GM23338 (cell line): ENCODE measurements around the gene GIMAP7. TPM values are rescaled to one million over a fixed set of nuclear protein-coding genes. Genes with fewer than 3 reads are reported as not detected.

Source experiments
- ATAC-seq: fragments of 200-7000 bp; cut with Tn5 transposase; 3 replicates; pipeline ENCODE4 v1.9.1; 2020
- DNase-seq: peaks from one replicate; pipeline ENCODE4 v3.0.0-alpha.2; 2015; ENCODE audit warnings: low spot score
- H2AFZ ChIP-seq: fragments of 200-600 bp; sonication (generic); 2 replicates; pipeline ENCODE4 v1.8.0; 2016; ENCODE audit warnings: antibody characterized with exemption, mild to moderate bottlenecking, moderate library complexity
- H3F3A ChIP-seq: fragments of 200-600 bp; sonication (generic); replicated peaks from 2 replicates; pipeline ENCODE4 v1.8.0; 2017; ENCODE audit warnings: antibody characterized with exemption, mixed run types, low read depth
- H3K27ac ChIP-seq: fragments of 200-600 bp; sonication (generic); 2 replicates; pipeline ENCODE4 v1.6.1; 2016; ENCODE audit warnings: low read depth
- H3K27me3 ChIP-seq: fragments of 200-600 bp; sonication (generic); 2 replicates; pipeline ENCODE4 v1.8.0; 2016; ENCODE audit warnings: mild to moderate bottlenecking, mixed run types, moderate library complexity; ENCODE audit not compliant: insufficient read depth
- H3K36me3 ChIP-seq: fragments of 200-600 bp; sonication (generic); 2 replicates; pipeline ENCODE4 v1.8.0; 2016; ENCODE audit warnings: mild to moderate bottlenecking; ENCODE audit not compliant: insufficient read depth
- H3K4me1 ChIP-seq: fragments of 200-600 bp; sonication (generic); 2 replicates; pipeline ENCODE4 v1.8.0; 2016; ENCODE audit warnings: mild to moderate bottlenecking, moderate library complexity; ENCODE audit not compliant: insufficient read depth
- H3K4me2 ChIP-seq: fragments of 200-600 bp; sonication (generic); 2 replicates; pipeline ENCODE4 v1.7.1; 2017; ENCODE audit warnings: mixed run types
- H3K4me3 ChIP-seq: fragments of 200-600 bp; sonication (generic); 2 replicates; pipeline ENCODE4 v1.6.1; 2016; ENCODE audit warnings: mixed run types
- H3K79me2 ChIP-seq: fragments of 200-600 bp; sonication (generic); replicated peaks from 2 replicates; pipeline ENCODE4 v1.8.0; 2017; ENCODE audit warnings: mild to moderate bottlenecking; ENCODE audit not compliant: insufficient read depth
- H3K9me2 ChIP-seq: fragments of 200-600 bp; sonication (generic); 2 replicates; pipeline ENCODE4 v1.8.0; 2017; ENCODE audit not compliant: insufficient read depth
- H4K20me1 ChIP-seq: fragments of 200-600 bp; sonication (generic); replicated peaks from 2 replicates; pipeline ENCODE4 v1.8.0; 2017; ENCODE audit warnings: mild to moderate bottlenecking; ENCODE audit not compliant: insufficient read depth
- H3K27ac Mint-ChIP-seq: 2 replicates; pipeline ENCODE4 v1.8.0; 2020; ENCODE audit warnings: inconsistent platforms, mild to moderate bottlenecking, moderate library complexity, mixed read lengths
- H3K27me3 Mint-ChIP-seq: 3 replicates; pipeline ENCODE4 v1.8.0; 2022; ENCODE audit warnings: low read depth, mild to moderate bottlenecking, moderate library complexity, mixed read lengths, inconsistent platforms; ENCODE audit not compliant: insufficient read depth, poor library complexity
- H3K36me3 Mint-ChIP-seq: 3 replicates; pipeline ENCODE4 v1.8.0; 2021; ENCODE audit warnings: low read depth, mild to moderate bottlenecking, inconsistent platforms, moderate library complexity, mixed read lengths
- H3K4me1 Mint-ChIP-seq: 3 replicates; pipeline ENCODE4 v1.8.0; 2020; ENCODE audit warnings: mild to moderate bottlenecking, inconsistent platforms, mixed read lengths
- H3K4me3 Mint-ChIP-seq: 3 replicates; pipeline ENCODE4 v1.8.0; 2021; ENCODE audit warnings: moderate library complexity, mild to moderate bottlenecking, inconsistent platforms, mixed read lengths
- H3K9me3 Mint-ChIP-seq: 3 replicates; pipeline ENCODE4 v1.8.0; 2020; ENCODE audit warnings: moderate library complexity, mild to moderate bottlenecking, inconsistent platforms, mixed read lengths
- CREB1 ChIP-seq: fragments of 250-450 bp; sonication (Bioruptor Pico); IDR thresholded peaks from 2 replicates; pipeline ENCODE4 v1.5.0; 2020; ENCODE audit warnings: low read depth, mild to moderate bottlenecking, moderate library complexity
- EZH2 ChIP-seq: fragments of 200-600 bp; sonication (generic); IDR thresholded peaks from one replicate; pipeline ENCODE4 v1.8.0; 2017; ENCODE audit warnings: antibody characterized with exemption, mild to moderate bottlenecking, low read depth; ENCODE audit not compliant: unreplicated experiment
- EZH2phosphoT487 ChIP-seq: fragments of 200-600 bp; sonication (generic); IDR thresholded peaks from one replicate; pipeline ENCODE4 v1.8.1; 2018; ENCODE audit warnings: antibody characterized with exemption; ENCODE audit not compliant: unreplicated experiment
- JUNB ChIP-seq: IDR thresholded peaks from one replicate; pipeline ENCODE4 v1.6.1; 2016; ENCODE audit warnings: antibody characterized with exemption; ENCODE audit not compliant: unreplicated experiment
- POLR2AphosphoS5 ChIP-seq: IDR thresholded peaks from 2 replicates; pipeline ENCODE4 v1.6.1; 2016; ENCODE audit warnings: antibody characterized with exemption, low read depth
- STAT1 ChIP-seq: IDR thresholded peaks from one replicate; pipeline ENCODE4 v1.6.1; 2016; ENCODE audit warnings: antibody characterized with exemption; ENCODE audit not compliant: unreplicated experiment
- polyA plus RNA-seq: library from polyadenylated mRNA; unstranded; fragments of >200 nt; fragmentation: Nextera tagmentation; extraction: Ambion mirVana; gene quantifications from 2 replicates; pipeline ENCODE4 v1.2.1, GENCODE V29; 2016
- total RNA-seq: library from RNA; depleted of rRNA; stranded (reverse); fragments of >200 nt; shearing (Covaris generic); gene quantifications from 2 replicates; pipeline ENCODE4 v1.2.3, GENCODE V29; 2014
- TF ChIP-seq, protein P1 (sequence below): IDR thresholded peaks from one replicate; pipeline ENCODE4 v1.6.1; 2018; ENCODE audit warnings: antibody characterized with exemption; ENCODE audit not compliant: unreplicated experiment
- TF ChIP-seq, protein P2 (sequence below): IDR thresholded peaks from 2 replicates; pipeline ENCODE4 v1.6.1; 2016; ENCODE audit warnings: antibody characterized with exemption
- TF ChIP-seq, protein P3 (sequence below), 2 experiments: fragments of 200-600 bp in 1 of 2; sonication (generic) in 1 of 2; conservative IDR thresholded peaks; 2 replicates each; pipeline versions ENCODE4 v1.5.1 to v1.6.1; 2016 to 2017; ENCODE audit warnings: antibody characterized with exemption in 2 of 2, low read depth in 2 of 2, mild to moderate bottlenecking in 2 of 2, moderate library complexity in 1 of 2
- TF ChIP-seq, protein P4 (sequence below): fragments of 250-450 bp; sonication (Bioruptor Pico); IDR thresholded peaks from 2 replicates; pipeline ENCODE4 v1.5.0; 2020; ENCODE audit warnings: mild to moderate bottlenecking, moderate library complexity

The GIMAP7 gene
- total and polyA plus RNA-seq, 2 experiments from 2014 or later = not detected

DNA sequence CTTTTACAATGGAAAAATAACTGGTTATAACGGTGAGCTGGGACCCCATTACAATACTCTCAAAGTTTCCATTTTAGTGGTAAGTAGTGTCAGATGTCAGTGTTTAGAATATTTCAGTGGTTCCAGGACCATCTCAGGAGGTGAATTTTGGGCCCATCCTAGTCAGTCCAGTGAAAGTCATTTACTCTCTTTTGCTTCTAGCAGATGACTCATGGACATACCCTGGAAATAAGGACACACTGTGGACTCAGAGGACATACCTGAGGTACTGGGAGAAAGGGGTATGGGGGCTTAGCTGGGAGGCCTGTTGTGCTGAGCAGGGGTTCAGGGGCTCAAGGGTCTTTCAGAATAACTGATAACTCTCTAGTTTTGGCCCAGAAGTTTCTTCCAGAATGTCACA lies 51.9 kb downstream of the GIMAP7 start:
- Histone ChIP-seq H3K27me3 (no peaks in the 10 kb centered on the region), H2AFZ (no peak overlapping the region; the same call in 1 of the 2 replicates), H3K4me3 (no peak overlapping the region), H3K4me2 (peak overlapping the region; percentile 56), H3K36me3 (no peaks in the 10 kb centered on the region), H3K9me2 (no peaks in the 10 kb centered on the region; the same call in 1 of the 2 replicates), H3F3A (no peaks in the 10 kb centered on the region), H3K79me2 (no peaks in the 10 kb centered on the region), H4K20me1 (no peaks in the 10 kb centered on the region), H3K27ac (no peak overlapping the region), H3K4me1 (peaks cover 43% of the 10 kb centered on the region)
- no peak overlapping the region for H3K4me3 Mint-ChIP-seq
- no peaks in the 10 kb centered on the region for H3K36me3 Mint-ChIP-seq
- H3K27ac Mint-ChIP-seq = no peak overlapping the region; the same call in 1 of the 2 replicates
- H3K9me3 Mint-ChIP-seq = peaks cover 3% of the 10 kb centered on the region; the same call in 1 of the 3 replicates
- H3K4me1 Mint-ChIP-seq = peaks cover 40% of the 10 kb centered on the region
- peaks cover 2% of the 10 kb centered on the region for H3K27me3 Mint-ChIP-seq
- no peak for DNase-seq
- no peak for TF ChIP-seq CREB1 (CRISPR knock-in tag)
- TF ChIP-seq, protein P1, sequence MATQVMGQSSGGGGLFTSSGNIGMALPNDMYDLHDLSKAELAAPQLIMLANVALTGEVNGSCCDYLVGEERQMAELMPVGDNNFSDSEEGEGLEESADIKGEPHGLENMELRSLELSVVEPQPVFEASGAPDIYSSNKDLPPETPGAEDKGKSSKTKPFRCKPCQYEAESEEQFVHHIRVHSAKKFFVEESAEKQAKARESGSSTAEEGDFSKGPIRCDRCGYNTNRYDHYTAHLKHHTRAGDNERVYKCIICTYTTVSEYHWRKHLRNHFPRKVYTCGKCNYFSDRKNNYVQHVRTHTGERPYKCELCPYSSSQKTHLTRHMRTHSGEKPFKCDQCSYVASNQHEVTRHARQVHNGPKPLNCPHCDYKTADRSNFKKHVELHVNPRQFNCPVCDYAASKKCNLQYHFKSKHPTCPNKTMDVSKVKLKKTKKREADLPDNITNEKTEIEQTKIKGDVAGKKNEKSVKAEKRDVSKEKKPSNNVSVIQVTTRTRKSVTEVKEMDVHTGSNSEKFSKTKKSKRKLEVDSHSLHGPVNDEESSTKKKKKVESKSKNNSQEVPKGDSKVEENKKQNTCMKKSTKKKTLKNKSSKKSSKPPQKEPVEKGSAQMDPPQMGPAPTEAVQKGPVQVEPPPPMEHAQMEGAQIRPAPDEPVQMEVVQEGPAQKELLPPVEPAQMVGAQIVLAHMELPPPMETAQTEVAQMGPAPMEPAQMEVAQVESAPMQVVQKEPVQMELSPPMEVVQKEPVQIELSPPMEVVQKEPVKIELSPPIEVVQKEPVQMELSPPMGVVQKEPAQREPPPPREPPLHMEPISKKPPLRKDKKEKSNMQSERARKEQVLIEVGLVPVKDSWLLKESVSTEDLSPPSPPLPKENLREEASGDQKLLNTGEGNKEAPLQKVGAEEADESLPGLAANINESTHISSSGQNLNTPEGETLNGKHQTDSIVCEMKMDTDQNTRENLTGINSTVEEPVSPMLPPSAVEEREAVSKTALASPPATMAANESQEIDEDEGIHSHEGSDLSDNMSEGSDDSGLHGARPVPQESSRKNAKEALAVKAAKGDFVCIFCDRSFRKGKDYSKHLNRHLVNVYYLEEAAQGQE = no peak
- TF ChIP-seq EZH2phosphoT487 = no peak
- no peak for TF ChIP-seq JUNB
- TF ChIP-seq, protein P2, sequence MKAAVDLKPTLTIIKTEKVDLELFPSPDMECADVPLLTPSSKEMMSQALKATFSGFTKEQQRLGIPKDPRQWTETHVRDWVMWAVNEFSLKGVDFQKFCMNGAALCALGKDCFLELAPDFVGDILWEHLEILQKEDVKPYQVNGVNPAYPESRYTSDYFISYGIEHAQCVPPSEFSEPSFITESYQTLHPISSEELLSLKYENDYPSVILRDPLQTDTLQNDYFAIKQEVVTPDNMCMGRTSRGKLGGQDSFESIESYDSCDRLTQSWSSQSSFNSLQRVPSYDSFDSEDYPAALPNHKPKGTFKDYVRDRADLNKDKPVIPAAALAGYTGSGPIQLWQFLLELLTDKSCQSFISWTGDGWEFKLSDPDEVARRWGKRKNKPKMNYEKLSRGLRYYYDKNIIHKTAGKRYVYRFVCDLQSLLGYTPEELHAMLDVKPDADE = no peak
- TF ChIP-seq, protein P3, sequence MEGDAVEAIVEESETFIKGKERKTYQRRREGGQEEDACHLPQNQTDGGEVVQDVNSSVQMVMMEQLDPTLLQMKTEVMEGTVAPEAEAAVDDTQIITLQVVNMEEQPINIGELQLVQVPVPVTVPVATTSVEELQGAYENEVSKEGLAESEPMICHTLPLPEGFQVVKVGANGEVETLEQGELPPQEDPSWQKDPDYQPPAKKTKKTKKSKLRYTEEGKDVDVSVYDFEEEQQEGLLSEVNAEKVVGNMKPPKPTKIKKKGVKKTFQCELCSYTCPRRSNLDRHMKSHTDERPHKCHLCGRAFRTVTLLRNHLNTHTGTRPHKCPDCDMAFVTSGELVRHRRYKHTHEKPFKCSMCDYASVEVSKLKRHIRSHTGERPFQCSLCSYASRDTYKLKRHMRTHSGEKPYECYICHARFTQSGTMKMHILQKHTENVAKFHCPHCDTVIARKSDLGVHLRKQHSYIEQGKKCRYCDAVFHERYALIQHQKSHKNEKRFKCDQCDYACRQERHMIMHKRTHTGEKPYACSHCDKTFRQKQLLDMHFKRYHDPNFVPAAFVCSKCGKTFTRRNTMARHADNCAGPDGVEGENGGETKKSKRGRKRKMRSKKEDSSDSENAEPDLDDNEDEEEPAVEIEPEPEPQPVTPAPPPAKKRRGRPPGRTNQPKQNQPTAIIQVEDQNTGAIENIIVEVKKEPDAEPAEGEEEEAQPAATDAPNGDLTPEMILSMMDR (conservative IDR thresholded peaks at IDR 0.05; ENCODE audit: low read depth in 2 of 2) = no peak
- TF ChIP-seq, protein P4, sequence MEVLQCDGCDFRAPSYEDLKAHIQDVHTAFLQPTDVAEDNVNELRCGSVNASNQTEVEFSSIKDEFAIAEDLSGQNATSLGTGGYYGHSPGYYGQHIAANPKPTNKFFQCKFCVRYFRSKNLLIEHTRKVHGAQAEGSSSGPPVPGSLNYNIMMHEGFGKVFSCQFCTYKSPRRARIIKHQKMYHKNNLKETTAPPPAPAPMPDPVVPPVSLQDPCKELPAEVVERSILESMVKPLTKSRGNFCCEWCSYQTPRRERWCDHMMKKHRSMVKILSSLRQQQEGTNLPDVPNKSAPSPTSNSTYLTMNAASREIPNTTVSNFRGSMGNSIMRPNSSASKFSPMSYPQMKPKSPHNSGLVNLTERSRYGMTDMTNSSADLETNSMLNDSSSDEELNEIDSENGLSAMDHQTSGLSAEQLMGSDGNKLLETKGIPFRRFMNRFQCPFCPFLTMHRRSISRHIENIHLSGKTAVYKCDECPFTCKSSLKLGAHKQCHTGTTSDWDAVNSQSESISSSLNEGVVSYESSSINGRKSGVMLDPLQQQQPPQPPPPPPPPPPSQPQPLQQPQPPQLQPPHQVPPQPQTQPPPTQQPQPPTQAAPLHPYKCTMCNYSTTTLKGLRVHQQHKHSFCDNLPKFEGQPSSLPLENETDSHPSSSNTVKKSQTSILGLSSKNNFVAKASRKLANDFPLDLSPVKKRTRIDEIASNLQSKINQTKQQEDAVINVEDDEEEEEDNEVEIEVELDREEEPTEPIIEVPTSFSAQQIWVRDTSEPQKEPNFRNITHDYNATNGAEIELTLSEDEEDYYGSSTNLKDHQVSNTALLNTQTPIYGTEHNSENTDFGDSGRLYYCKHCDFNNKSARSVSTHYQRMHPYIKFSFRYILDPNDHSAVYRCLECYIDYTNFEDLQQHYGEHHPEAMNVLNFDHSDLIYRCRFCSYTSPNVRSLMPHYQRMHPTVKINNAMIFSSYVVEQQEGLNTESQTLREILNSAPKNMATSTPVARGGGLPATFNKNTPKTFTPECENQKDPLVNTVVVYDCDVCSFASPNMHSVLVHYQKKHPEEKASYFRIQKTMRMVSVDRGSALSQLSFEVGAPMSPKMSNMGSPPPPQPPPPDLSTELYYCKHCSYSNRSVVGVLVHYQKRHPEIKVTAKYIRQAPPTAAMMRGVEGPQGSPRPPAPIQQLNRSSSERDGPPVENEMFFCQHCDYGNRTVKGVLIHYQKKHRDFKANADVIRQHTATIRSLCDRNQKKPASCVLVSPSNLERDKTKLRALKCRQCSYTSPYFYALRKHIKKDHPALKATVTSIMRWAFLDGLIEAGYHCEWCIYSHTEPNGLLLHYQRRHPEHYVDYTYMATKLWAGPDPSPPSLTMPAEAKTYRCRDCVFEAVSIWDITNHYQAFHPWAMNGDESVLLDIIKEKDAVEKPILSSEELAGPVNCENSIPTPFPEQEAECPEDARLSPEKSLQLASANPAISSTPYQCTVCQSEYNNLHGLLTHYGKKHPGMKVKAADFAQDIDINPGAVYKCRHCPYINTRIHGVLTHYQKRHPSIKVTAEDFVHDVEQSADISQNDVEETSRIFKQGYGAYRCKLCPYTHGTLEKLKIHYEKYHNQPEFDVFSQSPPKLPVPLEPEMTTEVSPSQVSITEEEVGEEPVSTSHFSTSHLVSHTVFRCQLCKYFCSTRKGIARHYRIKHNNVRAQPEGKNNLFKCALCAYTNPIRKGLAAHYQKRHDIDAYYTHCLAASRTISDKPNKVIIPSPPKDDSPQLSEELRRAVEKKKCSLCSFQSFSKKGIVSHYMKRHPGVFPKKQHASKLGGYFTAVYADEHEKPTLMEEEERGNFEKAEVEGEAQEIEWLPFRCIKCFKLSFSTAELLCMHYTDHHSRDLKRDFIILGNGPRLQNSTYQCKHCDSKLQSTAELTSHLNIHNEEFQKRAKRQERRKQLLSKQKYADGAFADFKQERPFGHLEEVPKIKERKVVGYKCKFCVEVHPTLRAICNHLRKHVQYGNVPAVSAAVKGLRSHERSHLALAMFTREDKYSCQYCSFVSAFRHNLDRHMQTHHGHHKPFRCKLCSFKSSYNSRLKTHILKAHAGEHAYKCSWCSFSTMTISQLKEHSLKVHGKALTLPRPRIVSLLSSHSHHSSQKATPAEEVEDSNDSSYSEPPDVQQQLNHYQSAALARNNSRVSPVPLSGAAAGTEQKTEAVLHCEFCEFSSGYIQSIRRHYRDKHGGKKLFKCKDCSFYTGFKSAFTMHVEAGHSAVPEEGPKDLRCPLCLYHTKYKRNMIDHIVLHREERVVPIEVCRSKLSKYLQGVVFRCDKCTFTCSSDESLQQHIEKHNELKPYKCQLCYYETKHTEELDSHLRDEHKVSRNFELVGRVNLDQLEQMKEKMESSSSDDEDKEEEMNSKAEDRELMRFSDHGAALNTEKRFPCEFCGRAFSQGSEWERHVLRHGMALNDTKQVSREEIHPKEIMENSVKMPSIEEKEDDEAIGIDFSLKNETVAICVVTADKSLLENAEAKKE (CRISPR knock-in tag) = no peak
- no peak for TF ChIP-seq EZH2
- TF ChIP-seq STAT1 = no peak
- TF ChIP-seq POLR2AphosphoS5 = no peak
- ATAC-seq = no peak; the same call in 2 of the 3 replicates
